Parathyroid adenoma (tissue), 2 donors: ENCODE measurements around the gene DNAH1.

Experiments
- H2AFZ ChIP-seq: fragments of 300-600 bp; sonication (generic); one replicate; pipeline ENCODE4 v1.7.0; 2017; ENCODE audit warnings: antibody characterized with exemption, mild to moderate bottlenecking
- H3K27ac ChIP-seq: fragments of 300-600 bp; sonication (generic); one replicate; pipeline ENCODE4 v1.7.0; 2017
- H3K27me3 ChIP-seq: fragments of 300-600 bp; sonication (generic); one replicate; pipeline ENCODE4 v1.7.0; 2017; ENCODE audit warnings: low read length; ENCODE audit not compliant: control insufficient read depth, insufficient read depth
- H3K36me3 ChIP-seq: fragments of 300-600 bp; sonication (generic); one replicate; pipeline ENCODE4 v1.7.0; 2017; ENCODE audit warnings: low read length; ENCODE audit not compliant: control insufficient read depth, insufficient read depth
- H3K4me1 ChIP-seq: fragments of 300-600 bp; sonication (generic); one replicate; pipeline ENCODE4 v1.7.0; 2017; ENCODE audit warnings: control low read depth
- H3K4me2 ChIP-seq: fragments of 300-600 bp; sonication (generic); one replicate; pipeline ENCODE4 v1.7.0; 2017; ENCODE audit warnings: low read length
- H3K4me3 ChIP-seq: fragments of 300-600 bp; sonication (generic); one replicate; pipeline ENCODE4 v1.7.0; 2017; ENCODE audit warnings: low read depth, low read length
- H3K79me2 ChIP-seq: fragments of 300-600 bp; sonication (generic); one replicate; pipeline ENCODE4 v1.7.0; 2017; ENCODE audit warnings: control low read depth
- H3K9ac ChIP-seq: fragments of 300-600 bp; sonication (generic); one replicate; pipeline ENCODE4 v1.7.0; 2017; ENCODE audit warnings: mild to moderate bottlenecking
- H3K9me3 ChIP-seq: fragments of 300-600 bp; sonication (generic); one replicate; pipeline ENCODE4 v1.7.0; 2017; ENCODE audit warnings: low read length; ENCODE audit not compliant: control insufficient read depth
- CTCF ChIP-seq: fragments of 300-600 bp; sonication (generic); IDR thresholded peaks from one replicate; pipeline ENCODE4 v1.7.0; 2017; ENCODE audit warnings: antibody characterized with exemption, mild to moderate bottlenecking
- donor health status: primary hyperparathyroidism.

Gene DNAH1

GRCh38 chr3:52438579-52439425 is 122.7 kb downstream of the DNAH1 start:
- H3K4me1 ChIP-seq: peaks cover 4% of the 10 kb centered on the region
- H3K4me3 ChIP-seq: no peak overlapping the region
- H3K79me2 ChIP-seq: no peaks in the 10 kb centered on the region
- H3K27ac ChIP-seq: no peak overlapping the region
- no peaks in the 10 kb centered on the region for H3K36me3 ChIP-seq
- no peaks in the 10 kb centered on the region for H3K27me3 ChIP-seq
- H2AFZ ChIP-seq: no peak overlapping the region
- no peak overlapping the region for H3K4me2 ChIP-seq
- H3K9ac ChIP-seq: no peak overlapping the region
- H3K9me3 ChIP-seq: no peaks in the 10 kb centered on the region
- no peak for TF ChIP-seq CTCF

GRCh38 chr3:52439426-52440248 is 123.5 kb downstream of the DNAH1 start:
- no peak overlapping the region for H3K27ac ChIP-seq

GRCh38 chr3:52440249-52440551 is 124.1 kb downstream of the DNAH1 start:
- no peak overlapping the region for H3K27ac ChIP-seq
- TF ChIP-seq CTCF: no peak
- no peaks in the 10 kb centered on the region for H3K9me3 ChIP-seq
- H2AFZ ChIP-seq: no peak overlapping the region
- H3K4me3 ChIP-seq: no peak overlapping the region
- no peaks in the 10 kb centered on the region for H3K36me3 ChIP-seq
- H3K4me1 ChIP-seq: peaks cover 4% of the 10 kb centered on the region
- no peaks in the 10 kb centered on the region for H3K27me3 ChIP-seq
- H3K4me2 ChIP-seq: no peak overlapping the region
- no peak overlapping the region for H3K9ac ChIP-seq
- no peaks in the 10 kb centered on the region for H3K79me2 ChIP-seq

More at GRCh38 chr3:52439426-52440248, 123.5 kb downstream of the DNAH1 start:
- TF ChIP-seq CTCF: no peak
- no peaks in the 10 kb centered on the region for H3K27me3 ChIP-seq
- H3K4me3 ChIP-seq: no peak overlapping the region
- no peaks in the 10 kb centered on the region for H3K36me3 ChIP-seq
- H3K9ac ChIP-seq: no peak overlapping the region
- no peak overlapping the region for H3K4me2 ChIP-seq
- no peaks in the 10 kb centered on the region for H3K79me2 ChIP-seq
- H3K9me3 ChIP-seq: no peaks in the 10 kb centered on the region
- peaks cover 4% of the 10 kb centered on the region for H3K4me1 ChIP-seq
- H2AFZ ChIP-seq: no peak overlapping the region

- no peak overlapping the region for H3K4me3 ChIP-seq
- no peak overlapping the region for H3K27ac ChIP-seq
- no peak overlapping the region for H3K9ac ChIP-seq
- TF ChIP-seq CTCF: no peak
- H3K79me2 ChIP-seq: no peaks in the 10 kb centered on the region
- H2AFZ ChIP-seq: no peak overlapping the region
- H3K4me1 ChIP-seq: peaks cover 6% of the 10 kb centered on the region
- H3K36me3 ChIP-seq: no peaks in the 10 kb centered on the region
- H3K9me3 ChIP-seq: no peaks in the 10 kb centered on the region
- no peak overlapping the region for H3K4me2 ChIP-seq
- no peaks in the 10 kb centered on the region for H3K27me3 ChIP-seq
Observed at GRCh38 chr3:52440671-52441070, 124.6 kb downstream of the DNAH1 start.
